Brain microvascular endothelial cell (primary cell): Measurements from ENCODE around the gene GNB1L.

Experiments
- DNase-seq: peaks from one replicate; pipeline ENCODE4 v3.0.0-alpha.2; 2020
- H3K27ac ChIP-seq: fragments of 250-450 bp; sonication (Bioruptor Pico); 2 replicates; pipeline ENCODE4 v1.5.1; 2020; ENCODE audit warnings: mild to moderate bottlenecking, moderate library complexity
- H3K27me3 ChIP-seq: fragments of 250-450 bp; sonication (Bioruptor Pico); replicated peaks from 2 replicates; pipeline ENCODE4 v1.5.1; 2020; ENCODE audit warnings: mild to moderate bottlenecking
- H3K36me3 ChIP-seq: fragments of 250-450 bp; sonication (Bioruptor Pico); replicated peaks from 2 replicates; pipeline ENCODE4 v1.5.1; 2020; ENCODE audit warnings: mild to moderate bottlenecking
- H3K4me3 ChIP-seq: 2 replicates; pipeline ENCODE4 v1.5.1; 2011; ENCODE audit warnings: low read depth, mild to moderate bottlenecking, control low read depth, low read length, moderate library complexity
- CTCF ChIP-seq: IDR thresholded peaks from 2 replicates; pipeline ENCODE4 v1.5.1; 2011; ENCODE audit warnings: low read depth, mild to moderate bottlenecking, moderate library complexity, low read length, control low read depth, inconsistent platforms; ENCODE audit errors: missing control alignments
- in situ Hi-C: cut with HindIII; loops from 2 replicates; pipeline ENCODE4 v1.10.0; 2017; ENCODE audit warnings: low sequenced_read_pairs, low pct_ligation_motif_present

Gene GNB1L

GRCh38 chr22:19878461-19879245 is 24.0 kb upstream of the GNB1L start:
- H3K27me3 ChIP-seq: no peaks in the 10 kb centered on the region
- no peaks in the 10 kb centered on the region for H3K36me3 ChIP-seq
- DNase-seq: no peak
- H3K27ac ChIP-seq: no peak overlapping the region
- TF ChIP-seq CTCF: no peak
- in situ Hi-C loops: no loop called here
- no peak overlapping the region for H3K4me3 ChIP-seq

- in situ Hi-C loops: no loop called here
- Histone ChIP-seq H3K36me3 (no peaks in the 10 kb centered on the region), H3K4me3 (no peak overlapping the region), H3K27ac (peak overlapping the region; percentile 19), H3K27me3 (no peaks in the 10 kb centered on the region)
- no peak for TF ChIP-seq CTCF
- peak; percentile 53 for DNase-seq
Measured at GRCh38 chr22:19877626-19878339, 23.1 kb upstream of the GNB1L start.

- Histone ChIP-seq H3K27me3 (no peaks in the 10 kb centered on the region), H3K27ac (no peak overlapping the region), H3K4me3 (no peak overlapping the region), H3K36me3 (no peaks in the 10 kb centered on the region)
- no peak for DNase-seq
- in situ Hi-C loops: no loop called here
- no peak for TF ChIP-seq CTCF
Measured at GRCh38 chr22:19876941-19877625, 22.4 kb upstream of the GNB1L start.

- Histone ChIP-seq H3K36me3 (no peaks in the 10 kb centered on the region), H3K4me3 (no peak overlapping the region), H3K27me3 (no peaks in the 10 kb centered on the region), H3K27ac (peak overlapping the region; percentile 48)
- in situ Hi-C loops: no loop called here
- no peak for DNase-seq
- no peak for TF ChIP-seq CTCF
Measured at GRCh38 chr22:19876314-19876940, 21.8 kb upstream of the GNB1L start.

- H3K27me3 ChIP-seq: no peaks in the 10 kb centered on the region
- DNase-seq: peak; percentile 52
- no peak for TF ChIP-seq CTCF
- H3K4me3 ChIP-seq: no peak overlapping the region
- no peaks in the 10 kb centered on the region for H3K36me3 ChIP-seq
- in situ Hi-C loops: no loop called here
- peak overlapping the region; percentile 48 for H3K27ac ChIP-seq
Measured at GRCh38 chr22:19875531-19876313, 21.0 kb upstream of the GNB1L start.
